GM15510 (cell line): Measurements from ENCODE around the gene NAA10.

ENCODE experiments used
- POLR2A ChIP-seq: IDR thresholded peaks from 3 replicates; pipeline ENCODE4 v1.6.1; 2011; ENCODE audit warnings: borderline replicate concordance; ENCODE audit not compliant: insufficient read length; ENCODE audit errors: extremely low read depth

The NAA10 gene

GRCh38 chrX:153903991-153904957 lies 30.6 kb downstream of the NAA10 start, which contains the start of gene AVPR2:
TSS of gene AVPR2 (plus strand) at chrX:153904673. CDS start at chrX:153905146, 473 bp downstream.
- TF ChIP-seq POLR2A, result no peak

- no peak for TF ChIP-seq POLR2A
These were observed 31.4 kb downstream of the NAA10 start for GRCh38 chrX:153903238-153903980.

GRCh38 chrX:153902385-153902784 lies 32.5 kb downstream of the NAA10 start:
- no peak for TF ChIP-seq POLR2A

GRCh38 chrX:153901753-153902140 lies 33.1 kb downstream of the NAA10 start:
- TF ChIP-seq POLR2A, result no peak

GRCh38 chrX:153900831-153901752 lies 33.7 kb downstream of the NAA10 start:
- TF ChIP-seq POLR2A, result no peak

GRCh38 chrX:153897899-153898298 lies 36.9 kb downstream of the NAA10 start:
- TF ChIP-seq POLR2A, result no peak

GRCh38 chrX:153889123-153889522 lies 45.7 kb downstream of the NAA10 start:
- TF ChIP-seq POLR2A, result no peak

- no peak for TF ChIP-seq POLR2A
These were observed 46.5 kb downstream of the NAA10 start for GRCh38 chrX:153888344-153888743.

- no peak for TF ChIP-seq POLR2A
These were observed 47.5 kb downstream of the NAA10 start for GRCh38 chrX:153887385-153887784.

GRCh38 chrX:153886915-153887314 lies 47.9 kb downstream of the NAA10 start:
- TF ChIP-seq POLR2A, result no peak

GRCh38 chrX:153885968-153886903 lies 48.6 kb downstream of the NAA10 start, which contains the start of gene L1CAM:
TSS of gene L1CAM (minus strand) at chrX:153886173. CDS start at chrX:153875836, 10,337 bp downstream.
- no peak for TF ChIP-seq POLR2A

- no peak for TF ChIP-seq POLR2A
These were observed 49.5 kb downstream of the NAA10 start for GRCh38 chrX:153885208-153885787.

GRCh38 chrX:153884590-153884989 lies 50.2 kb downstream of the NAA10 start:
- no peak for TF ChIP-seq POLR2A

- no peak for TF ChIP-seq POLR2A
These were observed 50.7 kb downstream of the NAA10 start for GRCh38 chrX:153884136-153884535.
